ENCODE data around the gene USP34.

USP34 gene

GRCh38 chr2:61368687-61369665, 101.9 kb downstream of the USP34 start:
- DNase-seq (ENCODE audit: low spot score): no peak

GRCh38 chr2:61367177-61367576, 103.7 kb downstream of the USP34 start:
- DNase-seq (ENCODE audit: low spot score): no peak

GRCh38 chr2:61363580-61363979, 107.3 kb downstream of the USP34 start:
- no peak for DNase-seq (ENCODE audit: low spot score)

- DNase-seq (ENCODE audit: low spot score): no peak
Observed at GRCh38 chr2:61362873-61363272, 108.0 kb downstream of the USP34 start.

GRCh38 chr2:61361068-61361467, 109.8 kb downstream of the USP34 start:
- DNase-seq (ENCODE audit: low spot score): no peak

- no peak for DNase-seq (ENCODE audit: low spot score)
Observed at GRCh38 chr2:61359058-61359457, 111.8 kb downstream of the USP34 start.

DNA sequence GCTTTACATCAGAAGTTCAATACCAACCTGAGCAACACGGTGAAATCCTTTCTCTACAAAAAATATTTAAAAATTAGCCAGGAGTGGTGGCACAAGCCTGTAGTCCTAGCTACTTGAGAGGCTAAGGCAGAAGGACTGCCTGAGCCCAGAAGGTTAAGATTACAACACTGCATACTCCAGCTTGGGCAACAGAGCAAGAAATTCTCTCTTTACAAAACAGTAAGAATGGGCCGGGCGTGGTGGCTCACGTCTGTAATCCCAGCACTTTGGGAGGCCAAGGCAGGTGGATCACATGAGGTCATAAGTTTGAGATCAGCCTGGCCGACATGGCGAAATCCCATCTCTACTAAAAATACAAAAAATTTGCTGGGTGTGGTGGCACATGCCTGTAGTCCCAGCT, 113.2 kb downstream of the USP34 start:
- DNase-seq (ENCODE audit: low spot score): no peak

DNA sequence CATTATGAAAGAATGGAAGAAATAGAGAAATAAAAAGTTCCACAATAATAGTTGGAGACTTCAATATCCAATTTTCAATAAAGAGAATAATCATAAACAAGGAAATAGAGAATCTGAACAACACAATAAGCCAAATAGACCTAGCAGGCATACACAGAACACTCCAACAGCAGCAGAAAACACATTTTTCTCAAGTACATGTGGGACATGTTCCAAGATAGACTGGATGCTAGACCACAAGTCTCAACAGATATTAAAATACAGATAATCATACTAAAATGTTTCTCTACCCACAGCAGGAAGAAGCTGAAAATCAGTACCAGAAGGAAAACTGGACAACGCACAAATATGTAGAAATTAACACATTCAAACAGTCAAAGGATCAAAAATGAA, 113.9 kb downstream of the USP34 start:
- DNase-seq (ENCODE audit: low spot score): no peak

DNA sequence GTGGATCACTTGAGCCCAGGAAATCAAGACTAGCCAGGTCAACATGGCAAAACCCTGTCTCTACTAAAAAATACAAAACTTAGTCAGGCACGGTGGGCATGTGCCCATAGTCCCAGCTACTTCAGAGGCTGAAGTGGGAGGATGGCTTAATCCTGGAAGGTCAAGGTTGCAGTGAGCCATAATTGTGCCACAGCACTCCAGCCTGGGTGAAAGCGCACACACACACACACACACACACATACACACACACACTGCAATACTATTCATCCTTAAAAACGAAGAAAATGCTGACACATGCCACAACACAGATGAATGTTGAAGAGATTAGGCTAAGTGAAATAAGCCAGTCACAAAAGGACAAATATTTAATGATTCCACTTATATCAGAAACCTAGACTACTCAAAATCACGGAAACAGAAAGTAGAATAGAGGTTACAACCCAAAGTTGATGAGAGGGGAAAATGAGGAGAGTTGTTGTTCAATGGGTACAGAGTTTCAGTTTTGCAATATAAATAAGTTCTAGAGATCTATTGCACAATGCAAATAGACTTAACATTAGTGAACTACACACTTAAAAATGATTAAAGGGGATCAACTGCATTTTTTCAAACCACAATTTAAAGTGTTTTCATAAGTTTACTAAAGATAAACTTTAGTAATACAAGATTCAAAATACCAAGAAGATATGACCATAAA, 114.5 kb downstream of the USP34 start:
- DNase-seq (ENCODE audit: low spot score): no peak

DNA sequence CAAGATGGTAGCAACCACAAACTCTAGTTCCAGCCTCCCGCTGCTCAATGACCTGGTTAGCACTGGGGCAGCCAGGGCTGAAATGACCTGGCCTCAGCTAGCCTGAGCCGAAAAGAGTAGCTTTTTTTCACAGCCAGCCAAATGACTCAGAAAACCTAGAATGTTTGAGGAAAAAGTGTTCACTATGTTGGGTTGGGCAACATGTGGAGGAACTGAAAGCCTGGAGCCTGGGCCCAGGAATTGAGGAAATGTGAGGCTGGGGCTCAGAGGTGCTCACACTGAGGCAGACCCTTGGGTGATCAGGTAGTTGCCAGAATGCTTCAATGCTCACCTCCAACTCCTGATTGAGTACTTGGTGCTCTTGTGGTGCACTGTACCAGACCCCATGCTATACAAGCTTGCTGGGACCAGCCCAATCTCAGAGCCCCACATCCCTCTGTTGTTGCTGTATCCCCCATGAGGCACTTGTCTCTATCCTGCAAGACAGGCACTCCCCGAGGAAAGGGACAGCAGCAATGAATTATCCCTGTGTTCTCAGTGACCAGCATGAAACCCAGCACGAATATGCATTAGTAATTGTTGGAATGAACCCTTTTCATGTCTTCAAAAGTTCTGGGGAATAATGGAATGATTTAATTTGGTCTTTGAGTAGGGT, 116.2 kb downstream of the USP34 start:
- peak; percentile 3 for DNase-seq (ENCODE audit: low spot score)

- DNase-seq (ENCODE audit: low spot score): no peak
Observed at GRCh38 chr2:61353909-61354308, 117.0 kb downstream of the USP34 start.

DNA sequence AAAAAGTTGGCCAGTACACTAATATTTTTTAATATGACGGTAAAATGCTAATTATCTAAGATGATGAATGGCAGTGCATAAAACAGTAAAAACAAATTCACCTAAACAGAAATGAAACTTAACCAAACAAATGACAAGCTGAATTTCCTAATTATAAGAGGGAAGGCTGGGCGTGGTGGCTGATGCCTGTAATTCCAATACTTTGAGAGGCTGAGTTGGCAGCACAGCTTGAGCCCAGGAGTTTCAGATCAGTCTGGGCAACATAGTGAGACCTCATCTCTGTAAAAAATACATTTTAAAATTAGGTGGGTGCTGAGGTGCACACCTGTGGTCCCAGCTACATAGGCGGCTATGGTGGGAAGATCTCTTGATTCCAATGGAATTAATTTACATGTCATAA, 120.1 kb downstream of the USP34 start:
- DNase-seq (ENCODE audit: low spot score): no peak

GRCh38 chr2:61343141-61343540, 127.7 kb downstream of the USP34 start:
- DNase-seq (ENCODE audit: low spot score): no peak

GRCh38 chr2:61340242-61340641, 130.6 kb downstream of the USP34 start:
- no peak for DNase-seq (ENCODE audit: low spot score)

- DNase-seq (ENCODE audit: low spot score): no peak
Observed at GRCh38 chr2:61338447-61338846, 132.4 kb downstream of the USP34 start.

- DNase-seq (ENCODE audit: low spot score): no peak
Observed at GRCh38 chr2:61335187-61335586, 135.7 kb downstream of the USP34 start.

DNA sequence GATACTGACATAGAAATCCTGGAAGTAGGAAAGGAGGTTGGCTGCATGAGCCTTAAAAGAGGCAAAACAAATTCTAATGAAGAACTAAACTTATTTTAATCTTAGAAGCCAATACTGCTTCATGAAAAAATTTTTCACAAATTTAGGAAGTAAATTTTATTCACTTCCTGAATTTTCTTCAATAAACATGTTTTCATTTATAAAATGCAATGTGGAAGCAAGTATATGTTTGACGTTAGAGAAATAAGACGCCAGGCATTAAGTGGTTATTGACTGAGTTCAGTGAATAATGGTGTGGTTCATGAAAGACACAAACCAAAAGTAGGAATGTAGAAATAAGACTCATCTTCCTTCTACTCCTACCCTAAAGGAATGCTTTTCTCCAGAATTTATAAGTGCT, 136.4 kb downstream of the USP34 start:
- DNase-seq (ENCODE audit: low spot score): no peak

DNA sequence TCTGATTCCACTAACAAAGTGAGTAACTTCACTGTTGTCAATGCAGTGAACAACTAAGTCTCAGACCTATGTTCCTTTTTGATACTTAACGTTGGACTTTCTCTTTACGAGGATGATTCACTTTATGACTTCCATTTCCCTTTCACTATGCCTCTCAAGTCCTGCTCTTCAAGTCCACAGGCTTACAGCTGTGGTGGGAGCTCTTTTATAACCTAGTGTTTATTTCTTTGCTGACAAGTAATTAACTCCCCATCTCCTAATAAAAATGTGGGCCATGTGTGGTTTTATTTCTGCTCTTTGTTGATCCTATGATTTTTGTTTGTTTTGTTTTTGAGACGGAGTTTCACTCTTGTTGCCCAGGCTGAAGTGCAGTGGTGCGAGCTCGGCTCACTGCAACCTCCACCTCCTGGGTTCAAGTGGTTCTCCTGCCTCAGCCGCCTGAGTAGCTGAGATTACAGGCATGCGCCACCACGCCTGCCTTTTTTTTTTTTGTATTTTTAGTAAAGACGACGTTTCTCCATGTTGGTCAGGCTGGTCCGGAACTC, 142.1 kb downstream of the USP34 start:
- peak; percentile 2 for DNase-seq (ENCODE audit: low spot score)

- no peak for DNase-seq (ENCODE audit: low spot score)
Observed at GRCh38 chr2:61327173-61327572, 143.7 kb downstream of the USP34 start.

DNA sequence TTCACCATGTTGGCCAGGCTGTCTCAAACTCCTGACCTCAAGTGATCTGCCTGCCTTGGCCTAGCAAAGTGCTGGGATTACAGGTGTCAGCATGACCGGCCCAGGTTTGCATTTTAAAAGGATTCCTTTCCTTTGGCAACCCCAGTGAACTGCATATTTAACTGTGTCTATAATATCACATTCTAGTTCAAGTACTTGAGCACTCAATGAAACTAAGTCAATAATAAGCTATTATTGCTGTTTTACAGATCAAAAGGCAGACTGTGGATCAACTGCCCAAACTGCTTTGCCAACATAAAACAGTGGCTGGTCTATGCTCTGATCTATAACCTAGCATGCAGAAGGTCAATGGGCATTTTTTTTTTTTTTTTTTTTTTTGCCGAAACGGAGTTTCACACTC, 144.5 kb downstream of the USP34 start:
- DNase-seq (ENCODE audit: low spot score): no peak

- no peak for DNase-seq (ENCODE audit: low spot score)
Observed at GRCh38 chr2:61320181-61320580, 150.7 kb downstream of the USP34 start.

DNA sequence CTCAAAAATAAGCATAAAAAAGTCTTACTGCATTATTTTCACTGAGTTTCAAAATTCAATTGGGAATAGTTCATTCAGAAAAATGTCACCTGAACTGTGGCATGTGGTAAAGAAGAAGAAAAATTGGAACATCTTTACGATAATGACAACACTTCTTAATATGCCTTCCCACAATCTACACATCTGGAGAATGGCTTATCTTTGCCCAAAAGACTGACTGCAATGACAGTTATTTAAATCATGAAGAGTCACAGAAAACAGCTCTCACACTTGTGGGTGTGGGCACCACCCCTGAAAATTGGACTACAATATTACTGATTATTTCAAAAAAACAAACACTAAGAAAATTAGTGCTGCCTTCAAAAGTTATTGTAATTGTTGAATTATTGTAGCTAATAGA, 152.3 kb downstream of the USP34 start:
- no peak for DNase-seq (ENCODE audit: low spot score)

- no peak for DNase-seq (ENCODE audit: low spot score)
Observed at GRCh38 chr2:61295981-61296380, 174.9 kb downstream of the USP34 start.
